HepG2 (cell line): ENCODE measurements around the gene EBPL. TPM values are rescaled to one million over a fixed set of nuclear protein-coding genes. Genes with fewer than 3 reads are reported as not detected.
A peak's percentile ranks its signal among the peaks of the same experiment; 100 is the strongest.
"Not testable (repeated sequence)": the region's sequence is repeated elsewhere in the genome, so short reads cannot be mapped to it uniquely, and the experiment has no call there.

ENCODE experiments used
- ATAC-seq: fragments of 200-7000 bp; cut with Tn5 transposase; 3 replicates; pipeline ENCODE4 v1.9.1; 2020; ENCODE audit warnings: mild to moderate bottlenecking, moderate library complexity
- BruUV-seq: library from RNA; stranded (reverse); fragments of 400-500 nt; replicated peaks from 2 replicates; lab custom pipeline; 2021; lab: Mats Ljungman, UMichigan
- CTCF ChIA-PET: fragments of 300-600 bp; formaldehyde crosslinking; extraction: SDS; loops from one replicate; lab custom pipeline; 2021; ENCODE audit warnings: low total read pairs, inconsistent platforms, low intra/inter-chr PET ratio; lab: Yijun Ruan, JAX
- POLR2A ChIA-PET: fragments of 350-600 bp; sonication (Branson Sonifier 250); formaldehyde crosslinking; loops from one replicate; lab custom pipeline; 2020; ENCODE audit warnings: antibody characterized with exemption, inconsistent platforms; lab: Yijun Ruan, JAX
- DNase-seq: peaks from one replicate; pipeline ENCODE4 v3.0.0-alpha.2; 2015; ENCODE audit warnings: low spot score
- FAIRE-seq: peaks from 3 replicates; lab custom pipeline; 2011; peaks lifted over from hg19 to GRCh38; lab: Jason Lieb, UNC
- H2AFZ ChIP-seq: one replicate; pipeline ENCODE4 v1.6.1; 2011; ENCODE audit warnings: low read length, inconsistent platforms
- H3K27ac ChIP-seq: fragments of 300-600 bp; 3 replicates; pipeline ENCODE4 v1.8.0; 2011; ENCODE audit warnings: mixed run types, mild to moderate bottlenecking, mixed read lengths, low read length, inconsistent platforms; ENCODE audit not compliant: insufficient read depth; ENCODE audit errors: extremely low read length
- H3K27me3 ChIP-seq, 2 experiments: fragments of 200-600 bp in 1 of 2; 2 replicates in 1 of 2; 3 replicates in 1 of 2; pipeline versions ENCODE4 v1.6.0 to v1.8.0; 2011; ENCODE audit warnings: low read length in 2 of 2, mild to moderate bottlenecking in 2 of 2, moderate library complexity in 2 of 2, inconsistent platforms in 1 of 2; ENCODE audit not compliant: insufficient read depth in 2 of 2, control insufficient read depth in 1 of 2
- H3K36me3 ChIP-seq, 2 experiments: fragments of 200-600 bp in 1 of 2; replicated peaks in 1 of 2; 2 replicates in 1 of 2; 3 replicates in 1 of 2; pipeline versions ENCODE4 v1.5.1 to v1.8.0; 2011; ENCODE audit warnings: low read length in 2 of 2, inconsistent platforms in 1 of 2; ENCODE audit not compliant: insufficient read depth in 2 of 2, control insufficient read depth in 1 of 2
- H3K4me1 ChIP-seq: 2 replicates; pipeline ENCODE4 v1.5.1; 2012; ENCODE audit warnings: low read length, inconsistent platforms; ENCODE audit not compliant: insufficient read depth
- H3K4me2 ChIP-seq: 2 replicates; pipeline ENCODE4 v1.6.0; 2011; ENCODE audit warnings: low read depth, low read length, inconsistent platforms
- H3K4me3 ChIP-seq, 3 experiments: fragments of 200-600 bp in 1 of 3; sonication (generic), shearing (Covaris generic) in 1 of 3; replicated peaks in 1 of 3; 2 replicates each; pipeline ENCODE4 v1.5.1; 2011 to 2016; ENCODE audit warnings: low read length in 3 of 3, inconsistent platforms in 2 of 3, low read depth in 2 of 3, mild to moderate bottlenecking in 2 of 3, control low read depth in 1 of 3, mixed read lengths in 1 of 3; ENCODE audit not compliant: insufficient read depth in 1 of 3
- H3K79me2 ChIP-seq: one replicate; pipeline ENCODE4 v1.6.1; 2011; ENCODE audit warnings: low read length, inconsistent platforms; ENCODE audit not compliant: insufficient read depth
- H3K9ac ChIP-seq: 2 replicates; pipeline ENCODE4 v1.6.0; 2011; ENCODE audit warnings: mild to moderate bottlenecking, low read depth, low read length, inconsistent platforms; ENCODE audit not compliant: insufficient read depth
- H3K9me3 ChIP-seq: 2 replicates; pipeline ENCODE4 v1.5.1; 2012; ENCODE audit warnings: mild to moderate bottlenecking, low read length
- H4K20me1 ChIP-seq: 2 replicates; pipeline ENCODE4 v1.6.0; 2011; ENCODE audit warnings: inconsistent platforms, mild to moderate bottlenecking, low read length, moderate library complexity; ENCODE audit not compliant: insufficient read depth
- FOXO1 ChIP-seq: sonication (generic); formaldehyde crosslinking; IDR thresholded peaks from 2 replicates; pipeline ENCODE4 v1.4.0; 2020; ENCODE audit warnings: missing genetic modification reagents
- HOXA9 ChIP-seq: sonication (generic); formaldehyde crosslinking; IDR thresholded peaks from 2 replicates; pipeline ENCODE4 v1.8.1; 2022; ENCODE audit warnings: missing genetic modification reagents, mild to moderate bottlenecking, moderate library complexity, borderline replicate concordance
- IKZF5 ChIP-seq: IDR thresholded peaks from 2 replicates; pipeline ENCODE4 v1.6.1; 2018; ENCODE audit warnings: missing genetic modification reagents, mild to moderate bottlenecking, missing compliant biosample characterization
- MAZ ChIP-seq, 2 experiments: sonication (generic) in 1 of 2; formaldehyde crosslinking in 1 of 2; IDR thresholded peaks; 2 replicates each; pipeline versions ENCODE4 v1.5.0 to v1.6.1; 2012 to 2020; ENCODE audit warnings: low read depth in 2 of 2, mild to moderate bottlenecking in 2 of 2, borderline replicate concordance in 1 of 2, improper control_type of control experiment in 1 of 2, low read length in 1 of 2, missing genetic modification reagents in 1 of 2, moderate library complexity in 1 of 2
- NBN ChIP-seq: fragments of 450-650 bp; conservative IDR thresholded peaks from 2 replicates; pipeline ENCODE4 v1.6.1; 2017
- TIGD3 ChIP-seq: sonication (generic); formaldehyde crosslinking; IDR thresholded peaks from 2 replicates; pipeline ENCODE4 v1.5.1; 2020; ENCODE audit warnings: mild to moderate bottlenecking, missing genetic modification reagents, borderline replicate concordance
- ZBTB21 ChIP-seq: sonication (generic); formaldehyde crosslinking; IDR thresholded peaks from 2 replicates; pipeline ENCODE4 v1.4.0; 2020; ENCODE audit warnings: missing genetic modification reagents
- ZKSCAN5 ChIP-seq: sonication (generic); formaldehyde crosslinking; IDR thresholded peaks from 2 replicates; pipeline ENCODE4 v1.5.1; 2020; ENCODE audit warnings: mild to moderate bottlenecking, missing genetic modification reagents
- WGBS: methylation state at CpG from one replicate; pipeline ENCODE4 v1.1.6; 2017; ENCODE audit warnings: low lambda C conversion rate; 5-methylcytosine and 5-hydroxymethylcytosine counted together
- in situ Hi-C: cut with HindIII; loops from 2 replicates; pipeline ENCODE4 v1.10.0; 2017; ENCODE audit warnings: low pct_unique_long_range_greater_than_20kb; ENCODE audit not compliant: extremely low pct_ligation_motif_present
- intact Hi-C: fragments of 100-400 bp; cut with micrococcal nuclease; formaldehyde crosslinking; loops from one replicate; pipeline ENCODE4 v1.10.0; 2022; ENCODE audit not compliant: unreplicated experiment
- polyA plus RNA-seq, 8 experiments: library from polyadenylated mRNA; depleted of rRNA in 3 of 8; stranded (reverse) in 7 of 8; unstranded in 1 of 8; fragments of >200 nt; fragmentation: Illumina TruSeq in 4 of 8; extraction: Trizol in 4 of 8; gene quantifications; 2 replicates each; pipeline versions ENCODE4 v1.2.1 to v1.2.3, GENCODE V29; 2011 to 2016; ENCODE audit warnings: low read depth in 4 of 8, missing spikeins in 1 of 8, mixed read lengths in 1 of 8; ENCODE audit not compliant: insufficient read depth in 1 of 8
- total RNA-seq, 5 experiments: library from RNA; depleted of rRNA; stranded (reverse); fragments of >200 nt; fragmentation: Illumina TruSeq; extraction: Trizol; gene quantifications; 2 replicates each; pipeline ENCODE4 v1.2.3, GENCODE V29; 2016; ENCODE audit warnings: low read depth in 1 of 5

The EBPL gene
- total and polyA plus RNA-seq, 2 of the 13 experiments (the other 11 are each of a cell fraction or from before 2014, with no cell fraction given) = 96.5 to 152 TPM

- TF ChIP-seq HOXA9 (CRISPR knock-in tag) (no peak), ZKSCAN5 (CRISPR knock-in tag) (no peak), MAZ (IDR thresholded peaks at IDR 0.05; ENCODE audit: borderline replicate concordance, low read depth, low read length) (no peak), MAZ (CRISPR knock-in tag; IDR thresholded peaks at IDR 0.05; ENCODE audit: low read depth) (no peak), TIGD3 (CRISPR knock-in tag) (no peak), IKZF5 (no peak), NBN (no peak), FOXO1 (CRISPR knock-in tag) (no peak), ZBTB21 (CRISPR knock-in tag) (peak; percentile 75; the same call in 1 of the 2 replicates)
These were observed 20.1 kb upstream of the EBPL start (continued) for GRCh38 chr13:49711218-49711863.

- in situ Hi-C loops, DNase-seq, ATAC-seq, BruUV-seq, CTCF ChIA-PET, H3K4me2 ChIP-seq, intact Hi-C loops, H3K9me3 ChIP-seq, H4K20me1 ChIP-seq, H3K4me3 ChIP-seq, H3K4me1 ChIP-seq, H3K27ac ChIP-seq, H3K79me2 ChIP-seq, FAIRE-seq, H2AFZ ChIP-seq, H3K9ac ChIP-seq, H3K27me3 ChIP-seq: not testable (repeated sequence)
- H3K36me3 ChIP-seq = peaks cover 3 to 21% of the 10 kb centered on the region in 2 experiments
- POLR2A ChIA-PET = interaction anchor here (1.6 kb wide), 1 partner anchor 13 kb away, joined by 3 read pairs; the partner anchor contains the start of gene EBPL
- WGBS = 98% methylated on average over 7 of the region's 7 CpGs
These were observed 13.0 kb upstream of the EBPL start for GRCh38 chr13:49704264-49704663.
